Neural progenitor cell (in vitro differentiated cells): ENCODE measurements around the gene SLX4.

Source experiments
- CTCF ChIP-seq: fragments of 200-600 bp; sonication (generic); IDR thresholded peaks from 2 replicates; pipeline ENCODE4 v1.5.1; 2017; ENCODE audit warnings: antibody characterized with exemption, mild to moderate bottlenecking
- EZH2 ChIP-seq: fragments of 200-600 bp; sonication (generic); IDR thresholded peaks from 2 replicates; pipeline ENCODE4 v1.6.1; 2017; ENCODE audit warnings: antibody characterized with exemption, mild to moderate bottlenecking, moderate library complexity
- EZH2phosphoT487 ChIP-seq: fragments of 200-600 bp; sonication (generic); IDR thresholded peaks from 2 replicates; pipeline ENCODE4 v1.6.1; 2017; ENCODE audit warnings: antibody characterized with exemption

- TF ChIP-seq CTCF: no peak
- no peak for TF ChIP-seq EZH2
- no peak for TF ChIP-seq EZH2phosphoT487
Observed at GRCh38 chr16:3637371-3637923, 26.0 kb upstream of the SLX4 start.
